K562 (cell line): ENCODE measurements around the gene CAV1. TPM values are rescaled to one million over a fixed set of nuclear protein-coding genes. Genes with fewer than 3 reads are reported as not detected.

Experiments
- EGR1 ChIP-seq: fragments of 450-650 bp; conservative IDR thresholded peaks from 2 replicates; pipeline ENCODE4 v1.6.1; 2017; ENCODE audit warnings: mild to moderate bottlenecking
- GABPB1 ChIP-seq: sonication (generic); formaldehyde crosslinking; IDR thresholded peaks from 2 replicates; pipeline ENCODE4 v1.8.0; 2022; ENCODE audit warnings: mild to moderate bottlenecking, missing genetic modification reagents
- ILK ChIP-seq: fragments of 450-650 bp; IDR thresholded peaks from 2 replicates; pipeline ENCODE4 v1.6.1; 2016; ENCODE audit warnings: missing genetic modification characterization, low read depth, mild to moderate bottlenecking, missing compliant biosample characterization, moderate library complexity, borderline replicate concordance
- JUNB ChIP-seq: fragments of 450-650 bp; formaldehyde crosslinking; conservative IDR thresholded peaks from 2 replicates; pipeline ENCODE4 v1.4.0; 2020; ENCODE audit warnings: mild to moderate bottlenecking
- ZNF282 ChIP-seq: sonication (generic); formaldehyde crosslinking; IDR thresholded peaks from 2 replicates; pipeline ENCODE4 v1.8.1; 2023; ENCODE audit warnings: missing genetic modification reagents
- ZNF431 ChIP-seq: sonication (generic); formaldehyde crosslinking; IDR thresholded peaks from 2 replicates; pipeline ENCODE4 v1.8.0; 2022; ENCODE audit warnings: mild to moderate bottlenecking, missing genetic modification reagents
- polyA plus RNA-seq, 8 experiments: library from polyadenylated mRNA; depleted of rRNA in 4 of 8; stranded (reverse) in 5 of 8; unstranded in 3 of 8; fragments of >200 nt; fragmentation: Nextera tagmentation in 2 of 8; fragmentation: Illumina TruSeq in 1 of 8; extraction: Ambion mirVana in 2 of 8; extraction: Trizol in 1 of 8; gene quantifications; 2 replicates each; pipeline versions ENCODE4 v1.2.1 to v1.2.3, GENCODE V29; 2011 to 2014; ENCODE audit warnings: inconsistent platforms in 1 of 8, missing spikeins in 1 of 8
- total RNA-seq, 7 experiments: library from RNA; depleted of rRNA in 6 of 7; stranded (reverse); fragments of >200 nt in 6 of 7; fragmentation: Illumina TruSeq in 2 of 7; extraction: Trizol in 2 of 7; gene quantifications; 2 replicates each; pipeline versions ENCODE4 v1.2.1 to v1.2.3, GENCODE V29; 2011 to 2021; ENCODE audit warnings: low replicate concordance in 1 of 7
- TF ChIP-seq, protein P1 (sequence below): fragments of 250-450 bp; sonication (Bioruptor Pico); IDR thresholded peaks from 2 replicates; pipeline ENCODE4 v1.5.0; 2021
- TF ChIP-seq, protein P2 (sequence below): fragments of 250-450 bp; sonication (Bioruptor Pico); IDR thresholded peaks from 2 replicates; pipeline ENCODE4 v1.8.0; 2022; ENCODE audit warnings: moderate library complexity, mild to moderate bottlenecking, inconsistent platforms

Gene CAV1
- total and polyA plus RNA-seq, 9 of the 15 experiments (the other 6 are each of a cell fraction or from before 2014, with no cell fraction given): 0.08 to 1.5 (median 0.63) TPM

DNA sequence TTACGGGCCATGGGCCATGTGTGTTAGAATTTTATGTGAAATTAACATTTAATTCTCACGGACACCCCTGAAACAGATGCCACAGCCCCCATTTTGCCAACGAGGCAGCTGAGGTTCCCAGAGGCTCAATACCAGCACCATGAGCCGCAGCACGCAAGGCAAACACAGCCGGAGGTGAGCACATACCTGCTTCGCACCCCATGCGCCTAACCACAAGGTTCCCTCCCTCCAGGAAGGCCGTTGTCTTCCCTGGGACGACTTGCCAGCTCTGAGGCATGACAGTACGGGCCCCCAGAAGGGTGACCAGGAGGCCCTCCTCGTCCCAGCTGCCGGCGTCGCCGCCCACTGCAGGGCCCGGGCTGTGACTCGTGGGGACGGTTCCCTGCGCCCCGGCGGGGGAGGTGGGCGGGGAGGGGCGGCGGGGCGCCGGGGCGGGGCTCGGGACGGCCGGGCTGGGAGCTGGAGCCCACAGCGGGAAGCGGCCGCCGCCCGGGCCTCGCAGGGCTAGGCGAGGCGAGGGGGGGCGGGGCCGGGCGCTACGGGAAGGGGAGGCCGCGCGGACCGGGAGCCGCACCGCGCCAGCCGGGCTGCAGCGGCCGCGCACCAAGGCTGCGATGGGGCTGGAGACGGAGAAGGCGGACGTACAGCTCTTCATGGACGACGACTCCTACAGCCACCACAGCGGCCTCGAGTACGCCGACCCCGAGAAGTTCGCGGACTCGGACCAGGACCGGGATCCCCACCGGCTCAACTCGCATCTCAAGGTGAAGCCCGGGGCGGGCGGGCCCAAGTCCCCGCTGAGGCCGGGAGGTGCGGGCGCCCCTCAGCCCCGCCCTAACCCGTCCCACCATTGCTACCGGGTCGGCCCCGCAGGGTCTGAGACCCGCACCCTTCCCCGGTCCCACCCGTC is 25.4 kb upstream of the CAV1 start, which contains the start of gene CAV2 (continued):
- TF ChIP-seq, protein P1, sequence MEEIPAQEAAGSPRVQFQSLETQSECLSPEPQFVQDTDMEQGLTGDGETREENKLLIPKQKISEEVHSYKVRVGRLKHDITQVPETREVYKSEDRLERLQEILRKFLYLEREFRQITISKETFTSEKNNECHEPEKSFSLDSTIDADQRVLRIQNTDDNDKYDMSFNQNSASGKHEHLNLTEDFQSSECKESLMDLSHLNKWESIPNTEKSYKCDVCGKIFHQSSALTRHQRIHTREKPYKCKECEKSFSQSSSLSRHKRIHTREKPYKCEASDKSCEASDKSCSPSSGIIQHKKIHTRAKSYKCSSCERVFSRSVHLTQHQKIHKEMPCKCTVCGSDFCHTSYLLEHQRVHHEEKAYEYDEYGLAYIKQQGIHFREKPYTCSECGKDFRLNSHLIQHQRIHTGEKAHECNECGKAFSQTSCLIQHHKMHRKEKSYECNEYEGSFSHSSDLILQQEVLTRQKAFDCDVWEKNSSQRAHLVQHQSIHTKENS (CRISPR knock-in tag): no peak
- TF ChIP-seq, protein P2, sequence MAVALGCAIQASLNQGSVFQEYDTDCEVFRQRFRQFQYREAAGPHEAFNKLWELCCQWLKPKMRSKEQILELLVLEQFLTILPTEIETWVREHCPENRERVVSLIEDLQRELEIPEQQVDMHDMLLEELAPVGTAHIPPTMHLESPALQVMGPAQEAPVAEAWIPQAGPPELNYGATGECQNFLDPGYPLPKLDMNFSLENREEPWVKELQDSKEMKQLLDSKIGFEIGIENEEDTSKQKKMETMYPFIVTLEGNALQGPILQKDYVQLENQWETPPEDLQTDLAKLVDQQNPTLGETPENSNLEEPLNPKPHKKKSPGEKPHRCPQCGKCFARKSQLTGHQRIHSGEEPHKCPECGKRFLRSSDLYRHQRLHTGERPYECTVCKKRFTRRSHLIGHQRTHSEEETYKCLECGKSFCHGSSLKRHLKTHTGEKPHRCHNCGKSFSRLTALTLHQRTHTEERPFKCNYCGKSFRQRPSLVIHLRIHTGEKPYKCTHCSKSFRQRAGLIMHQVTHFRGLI: no peak
- TF ChIP-seq ZNF431 (no peak), EGR1 (peak; percentile 65), ZNF282 (no peak), ILK (tag) (no peak), GABPB1 (CRISPR knock-in tag) (peak; percentile 2; the same call in 1 of the 2 replicates), JUNB (CRISPR knock-in tag) (no peak)
